Epithelial cell of prostate (primary cell): ENCODE results near the gene KDM7A.

Experiments
- DNase-seq: peaks from one replicate; pipeline ENCODE4 v3.0.0-alpha.2; 2011; ENCODE audit warnings: low read depth, low spot score
- H3K27ac ChIP-seq: fragments of 450-650 bp; 2 replicates; pipeline ENCODE4 v1.5.1; 2017; ENCODE audit warnings: mild to moderate bottlenecking

The KDM7A gene

GRCh38 chr7:140036224-140036962 lies 140.4 kb downstream of the KDM7A start:
- DNase-seq = no peak
- H3K27ac ChIP-seq = no peak overlapping the region

GRCh38 chr7:140035400-140036223 lies 141.2 kb downstream of the KDM7A start:
- DNase-seq = no peak
- H3K27ac ChIP-seq = peak overlapping the region; percentile 23
